GM23338 (cell line): ENCODE measurements around the gene LSM14A. TPM values are rescaled to one million over a fixed set of nuclear protein-coding genes. Genes with fewer than 3 reads are reported as not detected.
A peak's percentile ranks its signal among the peaks of the same experiment; 100 is the strongest.

Experiments
- ATAC-seq: fragments of 200-7000 bp; cut with Tn5 transposase; 3 replicates; pipeline ENCODE4 v1.9.1; 2020
- DNase-seq: peaks from one replicate; pipeline ENCODE4 v3.0.0-alpha.2; 2015; ENCODE audit warnings: low spot score
- H2AFZ ChIP-seq: fragments of 200-600 bp; sonication (generic); 2 replicates; pipeline ENCODE4 v1.8.0; 2016; ENCODE audit warnings: antibody characterized with exemption, mild to moderate bottlenecking, moderate library complexity
- H3F3A ChIP-seq: fragments of 200-600 bp; sonication (generic); replicated peaks from 2 replicates; pipeline ENCODE4 v1.8.0; 2017; ENCODE audit warnings: antibody characterized with exemption, mixed run types, low read depth
- H3K27ac ChIP-seq: fragments of 200-600 bp; sonication (generic); 2 replicates; pipeline ENCODE4 v1.6.1; 2016; ENCODE audit warnings: low read depth
- H3K27me3 ChIP-seq: fragments of 200-600 bp; sonication (generic); 2 replicates; pipeline ENCODE4 v1.8.0; 2016; ENCODE audit warnings: mild to moderate bottlenecking, mixed run types, moderate library complexity; ENCODE audit not compliant: insufficient read depth
- H3K36me3 ChIP-seq: fragments of 200-600 bp; sonication (generic); 2 replicates; pipeline ENCODE4 v1.8.0; 2016; ENCODE audit warnings: mild to moderate bottlenecking; ENCODE audit not compliant: insufficient read depth
- H3K4me1 ChIP-seq: fragments of 200-600 bp; sonication (generic); 2 replicates; pipeline ENCODE4 v1.8.0; 2016; ENCODE audit warnings: mild to moderate bottlenecking, moderate library complexity; ENCODE audit not compliant: insufficient read depth
- H3K4me2 ChIP-seq: fragments of 200-600 bp; sonication (generic); 2 replicates; pipeline ENCODE4 v1.7.1; 2017; ENCODE audit warnings: mixed run types
- H3K4me3 ChIP-seq: fragments of 200-600 bp; sonication (generic); 2 replicates; pipeline ENCODE4 v1.6.1; 2016; ENCODE audit warnings: mixed run types
- H3K79me2 ChIP-seq: fragments of 200-600 bp; sonication (generic); replicated peaks from 2 replicates; pipeline ENCODE4 v1.8.0; 2017; ENCODE audit warnings: mild to moderate bottlenecking; ENCODE audit not compliant: insufficient read depth
- H3K9me2 ChIP-seq: fragments of 200-600 bp; sonication (generic); 2 replicates; pipeline ENCODE4 v1.8.0; 2017; ENCODE audit not compliant: insufficient read depth
- H4K20me1 ChIP-seq: fragments of 200-600 bp; sonication (generic); replicated peaks from 2 replicates; pipeline ENCODE4 v1.8.0; 2017; ENCODE audit warnings: mild to moderate bottlenecking; ENCODE audit not compliant: insufficient read depth
- H3K27ac Mint-ChIP-seq: 2 replicates; pipeline ENCODE4 v1.8.0; 2020; ENCODE audit warnings: inconsistent platforms, mild to moderate bottlenecking, moderate library complexity, mixed read lengths
- H3K27me3 Mint-ChIP-seq: 3 replicates; pipeline ENCODE4 v1.8.0; 2022; ENCODE audit warnings: low read depth, mild to moderate bottlenecking, moderate library complexity, mixed read lengths, inconsistent platforms; ENCODE audit not compliant: insufficient read depth, poor library complexity
- H3K36me3 Mint-ChIP-seq: 3 replicates; pipeline ENCODE4 v1.8.0; 2021; ENCODE audit warnings: low read depth, mild to moderate bottlenecking, inconsistent platforms, moderate library complexity, mixed read lengths
- H3K4me1 Mint-ChIP-seq: 3 replicates; pipeline ENCODE4 v1.8.0; 2020; ENCODE audit warnings: mild to moderate bottlenecking, inconsistent platforms, mixed read lengths
- H3K4me3 Mint-ChIP-seq: 3 replicates; pipeline ENCODE4 v1.8.0; 2021; ENCODE audit warnings: moderate library complexity, mild to moderate bottlenecking, inconsistent platforms, mixed read lengths
- H3K9me3 Mint-ChIP-seq: 3 replicates; pipeline ENCODE4 v1.8.0; 2020; ENCODE audit warnings: moderate library complexity, mild to moderate bottlenecking, inconsistent platforms, mixed read lengths
- CREB1 ChIP-seq: fragments of 250-450 bp; sonication (Bioruptor Pico); IDR thresholded peaks from 2 replicates; pipeline ENCODE4 v1.5.0; 2020; ENCODE audit warnings: low read depth, mild to moderate bottlenecking, moderate library complexity
- EZH2 ChIP-seq: fragments of 200-600 bp; sonication (generic); IDR thresholded peaks from one replicate; pipeline ENCODE4 v1.8.0; 2017; ENCODE audit warnings: antibody characterized with exemption, mild to moderate bottlenecking, low read depth; ENCODE audit not compliant: unreplicated experiment
- EZH2phosphoT487 ChIP-seq: fragments of 200-600 bp; sonication (generic); IDR thresholded peaks from one replicate; pipeline ENCODE4 v1.8.1; 2018; ENCODE audit warnings: antibody characterized with exemption; ENCODE audit not compliant: unreplicated experiment
- JUNB ChIP-seq: IDR thresholded peaks from one replicate; pipeline ENCODE4 v1.6.1; 2016; ENCODE audit warnings: antibody characterized with exemption; ENCODE audit not compliant: unreplicated experiment
- NANOG ChIP-seq: IDR thresholded peaks from 2 replicates; pipeline ENCODE4 v1.6.1; 2016; ENCODE audit warnings: antibody characterized with exemption, borderline replicate concordance
- POLR2AphosphoS5 ChIP-seq: IDR thresholded peaks from 2 replicates; pipeline ENCODE4 v1.6.1; 2016; ENCODE audit warnings: antibody characterized with exemption, low read depth
- STAT1 ChIP-seq: IDR thresholded peaks from one replicate; pipeline ENCODE4 v1.6.1; 2016; ENCODE audit warnings: antibody characterized with exemption; ENCODE audit not compliant: unreplicated experiment
- ZNF114 ChIP-seq: fragments of 250-450 bp; sonication (Bioruptor Pico); IDR thresholded peaks from 2 replicates; pipeline ENCODE4 v1.5.0; 2020; ENCODE audit warnings: mild to moderate bottlenecking, moderate library complexity
- ZNF331 ChIP-seq: fragments of 250-450 bp; sonication (Bioruptor Pico); IDR thresholded peaks from 2 replicates; pipeline ENCODE4 v1.5.0; 2020; ENCODE audit warnings: low read depth, mild to moderate bottlenecking, moderate library complexity
- polyA plus RNA-seq: library from polyadenylated mRNA; unstranded; fragments of >200 nt; fragmentation: Nextera tagmentation; extraction: Ambion mirVana; gene quantifications from 2 replicates; pipeline ENCODE4 v1.2.1, GENCODE V29; 2016
- total RNA-seq: library from RNA; depleted of rRNA; stranded (reverse); fragments of >200 nt; shearing (Covaris generic); gene quantifications from 2 replicates; pipeline ENCODE4 v1.2.3, GENCODE V29; 2014
- TF ChIP-seq, protein P1 (sequence below), 2 experiments: fragments of 200-600 bp in 1 of 2; sonication (generic) in 1 of 2; conservative IDR thresholded peaks; 2 replicates each; pipeline versions ENCODE4 v1.5.1 to v1.6.1; 2016 to 2017; ENCODE audit warnings: antibody characterized with exemption in 2 of 2, low read depth in 2 of 2, mild to moderate bottlenecking in 2 of 2, moderate library complexity in 1 of 2
- TF ChIP-seq, protein P2 (sequence below): IDR thresholded peaks from 2 replicates; pipeline ENCODE4 v1.6.1; 2016; ENCODE audit warnings: antibody characterized with exemption
- TF ChIP-seq, protein P3 (sequence below): fragments of 250-450 bp; sonication (Bioruptor Pico); IDR thresholded peaks from 2 replicates; pipeline ENCODE4 v1.5.0; 2020; ENCODE audit warnings: mild to moderate bottlenecking, moderate library complexity

Gene LSM14A
- total and polyA plus RNA-seq, 2 experiments from 2014 or later = 109 to 166 TPM

DNA sequence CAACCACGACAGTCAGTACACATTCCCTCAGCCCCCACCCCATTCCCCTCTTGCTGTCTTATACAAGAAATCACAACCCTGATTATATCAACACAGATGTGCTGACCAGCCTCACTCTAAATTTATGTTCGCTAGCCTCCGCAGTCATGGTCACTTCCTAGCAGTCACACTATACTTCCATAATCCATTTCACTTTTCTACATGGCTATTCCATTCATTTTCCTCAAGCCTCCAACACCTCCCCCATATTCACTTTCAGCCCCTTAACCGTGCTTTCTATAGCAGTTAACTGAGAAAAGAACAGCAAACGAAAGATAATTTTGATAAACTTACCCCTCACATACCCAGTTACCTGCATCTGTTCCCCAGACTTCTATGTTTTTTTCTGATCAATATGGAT, 8.4 kb downstream of the LSM14A start:
- Histone ChIP-seq H3F3A (no peaks in the 10 kb centered on the region), H3K4me2 (no peak overlapping the region), H3K27me3 (no peaks in the 10 kb centered on the region), H3K36me3 (no peaks in the 10 kb centered on the region), H3K9me2 (no peaks in the 10 kb centered on the region), H3K4me1 (peaks cover 34% of the 10 kb centered on the region), H3K27ac (no peak overlapping the region), H3K4me3 (no peak overlapping the region), H4K20me1 (peaks cover 95% of the 10 kb centered on the region), H2AFZ (no peak overlapping the region), H3K79me2 (peaks cover 100% of the 10 kb centered on the region)
- Mint-ChIP-seq H3K27me3 (peaks cover 7% of the 10 kb centered on the region), H3K9me3 (no peaks in the 10 kb centered on the region), H3K4me3 (no peak overlapping the region), H3K4me1 (peaks cover 56% of the 10 kb centered on the region), H3K36me3 (peaks cover 8% of the 10 kb centered on the region), H3K27ac (no peak overlapping the region)
- TF ChIP-seq CREB1 (CRISPR knock-in tag) (no peak), NANOG (no peak), EZH2 (no peak), POLR2AphosphoS5 (no peak), ZNF331 (CRISPR knock-in tag) (no peak), JUNB (no peak), STAT1 (no peak), EZH2phosphoT487 (no peak)
- TF ChIP-seq, protein P1, sequence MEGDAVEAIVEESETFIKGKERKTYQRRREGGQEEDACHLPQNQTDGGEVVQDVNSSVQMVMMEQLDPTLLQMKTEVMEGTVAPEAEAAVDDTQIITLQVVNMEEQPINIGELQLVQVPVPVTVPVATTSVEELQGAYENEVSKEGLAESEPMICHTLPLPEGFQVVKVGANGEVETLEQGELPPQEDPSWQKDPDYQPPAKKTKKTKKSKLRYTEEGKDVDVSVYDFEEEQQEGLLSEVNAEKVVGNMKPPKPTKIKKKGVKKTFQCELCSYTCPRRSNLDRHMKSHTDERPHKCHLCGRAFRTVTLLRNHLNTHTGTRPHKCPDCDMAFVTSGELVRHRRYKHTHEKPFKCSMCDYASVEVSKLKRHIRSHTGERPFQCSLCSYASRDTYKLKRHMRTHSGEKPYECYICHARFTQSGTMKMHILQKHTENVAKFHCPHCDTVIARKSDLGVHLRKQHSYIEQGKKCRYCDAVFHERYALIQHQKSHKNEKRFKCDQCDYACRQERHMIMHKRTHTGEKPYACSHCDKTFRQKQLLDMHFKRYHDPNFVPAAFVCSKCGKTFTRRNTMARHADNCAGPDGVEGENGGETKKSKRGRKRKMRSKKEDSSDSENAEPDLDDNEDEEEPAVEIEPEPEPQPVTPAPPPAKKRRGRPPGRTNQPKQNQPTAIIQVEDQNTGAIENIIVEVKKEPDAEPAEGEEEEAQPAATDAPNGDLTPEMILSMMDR (conservative IDR thresholded peaks at IDR 0.05; ENCODE audit: low read depth in 2 of 2) = no peak
- TF ChIP-seq, protein P2, sequence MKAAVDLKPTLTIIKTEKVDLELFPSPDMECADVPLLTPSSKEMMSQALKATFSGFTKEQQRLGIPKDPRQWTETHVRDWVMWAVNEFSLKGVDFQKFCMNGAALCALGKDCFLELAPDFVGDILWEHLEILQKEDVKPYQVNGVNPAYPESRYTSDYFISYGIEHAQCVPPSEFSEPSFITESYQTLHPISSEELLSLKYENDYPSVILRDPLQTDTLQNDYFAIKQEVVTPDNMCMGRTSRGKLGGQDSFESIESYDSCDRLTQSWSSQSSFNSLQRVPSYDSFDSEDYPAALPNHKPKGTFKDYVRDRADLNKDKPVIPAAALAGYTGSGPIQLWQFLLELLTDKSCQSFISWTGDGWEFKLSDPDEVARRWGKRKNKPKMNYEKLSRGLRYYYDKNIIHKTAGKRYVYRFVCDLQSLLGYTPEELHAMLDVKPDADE = no peak
- DNase-seq = no peak
- no peak for ATAC-seq

DNA sequence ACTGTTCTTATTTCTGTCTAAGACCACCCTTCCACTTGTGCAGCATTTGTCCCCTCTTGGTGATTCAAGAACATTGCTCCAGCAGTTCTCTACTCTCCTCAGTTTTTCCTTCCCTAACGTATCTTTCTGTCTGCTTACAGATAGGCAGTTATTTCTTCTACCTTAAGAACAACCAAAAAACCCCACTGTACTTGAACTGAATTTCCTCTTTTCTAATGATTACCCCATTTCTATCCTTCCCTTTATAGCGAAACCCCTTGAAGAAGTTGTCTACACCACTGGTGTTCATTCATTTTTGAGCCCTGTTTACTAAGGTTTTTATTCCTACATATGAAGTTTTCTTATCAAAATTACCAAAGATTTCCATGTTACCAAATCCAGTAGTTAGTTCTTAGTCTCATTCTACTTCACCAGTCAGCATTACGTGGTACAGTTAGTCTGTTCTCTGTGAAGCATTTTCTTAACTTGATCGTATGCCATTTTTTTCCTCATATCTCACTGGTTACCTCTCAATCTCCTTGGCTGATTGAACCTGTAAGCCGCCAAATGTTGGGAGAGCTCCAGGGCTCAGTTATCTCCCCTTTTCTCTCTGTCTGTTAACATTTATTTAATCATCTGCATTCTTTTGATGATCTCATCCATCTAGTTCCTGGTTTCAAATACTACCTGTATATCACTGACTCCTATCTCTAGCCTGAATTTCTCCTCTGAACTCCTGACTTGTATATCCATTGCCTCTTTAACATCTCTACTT, 9.0 kb downstream of the LSM14A start:
- Mint-ChIP-seq H3K4me1 (peaks cover 50% of the 10 kb centered on the region), H3K9me3 (no peaks in the 10 kb centered on the region), H3K27ac (no peak overlapping the region), H3K27me3 (peaks cover 3% of the 10 kb centered on the region), H3K36me3 (peaks cover 5% of the 10 kb centered on the region; the same call in 2 of the 3 replicates), H3K4me3 (no peak overlapping the region)
- Histone ChIP-seq H3K4me1 (peaks cover 28% of the 10 kb centered on the region), H3K27me3 (no peaks in the 10 kb centered on the region), H3K79me2 (peaks cover 100% of the 10 kb centered on the region), H3K9me2 (no peaks in the 10 kb centered on the region), H3K4me3 (no peak overlapping the region), H3K4me2 (0 out of 2 replicates have a peak overlapping the region, but pooled peaks have one; percentile 2), H2AFZ (no peak overlapping the region), H3F3A (no peaks in the 10 kb centered on the region), H3K36me3 (no peaks in the 10 kb centered on the region), H3K27ac (no peak overlapping the region), H4K20me1 (peaks cover 94% of the 10 kb centered on the region)
- ATAC-seq = no peak
- DNase-seq = no peak
- TF ChIP-seq POLR2AphosphoS5 (no peak), ZNF331 (CRISPR knock-in tag) (no peak), JUNB (no peak), ZNF114 (CRISPR knock-in tag) (no peak), STAT1 (no peak), EZH2phosphoT487 (no peak), NANOG (no peak), CREB1 (CRISPR knock-in tag) (no peak)
- TF ChIP-seq, protein P3, sequence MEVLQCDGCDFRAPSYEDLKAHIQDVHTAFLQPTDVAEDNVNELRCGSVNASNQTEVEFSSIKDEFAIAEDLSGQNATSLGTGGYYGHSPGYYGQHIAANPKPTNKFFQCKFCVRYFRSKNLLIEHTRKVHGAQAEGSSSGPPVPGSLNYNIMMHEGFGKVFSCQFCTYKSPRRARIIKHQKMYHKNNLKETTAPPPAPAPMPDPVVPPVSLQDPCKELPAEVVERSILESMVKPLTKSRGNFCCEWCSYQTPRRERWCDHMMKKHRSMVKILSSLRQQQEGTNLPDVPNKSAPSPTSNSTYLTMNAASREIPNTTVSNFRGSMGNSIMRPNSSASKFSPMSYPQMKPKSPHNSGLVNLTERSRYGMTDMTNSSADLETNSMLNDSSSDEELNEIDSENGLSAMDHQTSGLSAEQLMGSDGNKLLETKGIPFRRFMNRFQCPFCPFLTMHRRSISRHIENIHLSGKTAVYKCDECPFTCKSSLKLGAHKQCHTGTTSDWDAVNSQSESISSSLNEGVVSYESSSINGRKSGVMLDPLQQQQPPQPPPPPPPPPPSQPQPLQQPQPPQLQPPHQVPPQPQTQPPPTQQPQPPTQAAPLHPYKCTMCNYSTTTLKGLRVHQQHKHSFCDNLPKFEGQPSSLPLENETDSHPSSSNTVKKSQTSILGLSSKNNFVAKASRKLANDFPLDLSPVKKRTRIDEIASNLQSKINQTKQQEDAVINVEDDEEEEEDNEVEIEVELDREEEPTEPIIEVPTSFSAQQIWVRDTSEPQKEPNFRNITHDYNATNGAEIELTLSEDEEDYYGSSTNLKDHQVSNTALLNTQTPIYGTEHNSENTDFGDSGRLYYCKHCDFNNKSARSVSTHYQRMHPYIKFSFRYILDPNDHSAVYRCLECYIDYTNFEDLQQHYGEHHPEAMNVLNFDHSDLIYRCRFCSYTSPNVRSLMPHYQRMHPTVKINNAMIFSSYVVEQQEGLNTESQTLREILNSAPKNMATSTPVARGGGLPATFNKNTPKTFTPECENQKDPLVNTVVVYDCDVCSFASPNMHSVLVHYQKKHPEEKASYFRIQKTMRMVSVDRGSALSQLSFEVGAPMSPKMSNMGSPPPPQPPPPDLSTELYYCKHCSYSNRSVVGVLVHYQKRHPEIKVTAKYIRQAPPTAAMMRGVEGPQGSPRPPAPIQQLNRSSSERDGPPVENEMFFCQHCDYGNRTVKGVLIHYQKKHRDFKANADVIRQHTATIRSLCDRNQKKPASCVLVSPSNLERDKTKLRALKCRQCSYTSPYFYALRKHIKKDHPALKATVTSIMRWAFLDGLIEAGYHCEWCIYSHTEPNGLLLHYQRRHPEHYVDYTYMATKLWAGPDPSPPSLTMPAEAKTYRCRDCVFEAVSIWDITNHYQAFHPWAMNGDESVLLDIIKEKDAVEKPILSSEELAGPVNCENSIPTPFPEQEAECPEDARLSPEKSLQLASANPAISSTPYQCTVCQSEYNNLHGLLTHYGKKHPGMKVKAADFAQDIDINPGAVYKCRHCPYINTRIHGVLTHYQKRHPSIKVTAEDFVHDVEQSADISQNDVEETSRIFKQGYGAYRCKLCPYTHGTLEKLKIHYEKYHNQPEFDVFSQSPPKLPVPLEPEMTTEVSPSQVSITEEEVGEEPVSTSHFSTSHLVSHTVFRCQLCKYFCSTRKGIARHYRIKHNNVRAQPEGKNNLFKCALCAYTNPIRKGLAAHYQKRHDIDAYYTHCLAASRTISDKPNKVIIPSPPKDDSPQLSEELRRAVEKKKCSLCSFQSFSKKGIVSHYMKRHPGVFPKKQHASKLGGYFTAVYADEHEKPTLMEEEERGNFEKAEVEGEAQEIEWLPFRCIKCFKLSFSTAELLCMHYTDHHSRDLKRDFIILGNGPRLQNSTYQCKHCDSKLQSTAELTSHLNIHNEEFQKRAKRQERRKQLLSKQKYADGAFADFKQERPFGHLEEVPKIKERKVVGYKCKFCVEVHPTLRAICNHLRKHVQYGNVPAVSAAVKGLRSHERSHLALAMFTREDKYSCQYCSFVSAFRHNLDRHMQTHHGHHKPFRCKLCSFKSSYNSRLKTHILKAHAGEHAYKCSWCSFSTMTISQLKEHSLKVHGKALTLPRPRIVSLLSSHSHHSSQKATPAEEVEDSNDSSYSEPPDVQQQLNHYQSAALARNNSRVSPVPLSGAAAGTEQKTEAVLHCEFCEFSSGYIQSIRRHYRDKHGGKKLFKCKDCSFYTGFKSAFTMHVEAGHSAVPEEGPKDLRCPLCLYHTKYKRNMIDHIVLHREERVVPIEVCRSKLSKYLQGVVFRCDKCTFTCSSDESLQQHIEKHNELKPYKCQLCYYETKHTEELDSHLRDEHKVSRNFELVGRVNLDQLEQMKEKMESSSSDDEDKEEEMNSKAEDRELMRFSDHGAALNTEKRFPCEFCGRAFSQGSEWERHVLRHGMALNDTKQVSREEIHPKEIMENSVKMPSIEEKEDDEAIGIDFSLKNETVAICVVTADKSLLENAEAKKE = no peak
